GM04504 (cell line): ENCODE data around the gene BTBD3.

Experiments used
- DNase-seq: peaks from one replicate; pipeline ENCODE4 v3.0.0-alpha.2; 2012; ENCODE audit warnings: low read depth

Gene BTBD3

GRCh38 chr20:11918391-11918845, 725 bp downstream of the BTBD3 start:
- DNase-seq = no peak

GRCh38 chr20:11918981-11919380, 1.3 kb downstream of the BTBD3 start:
- no peak for DNase-seq

GRCh38 chr20:11919581-11919980, 1.9 kb downstream of the BTBD3 start:
- DNase-seq = no peak

- DNase-seq = no peak
These were observed 2.4 kb downstream of the BTBD3 start for GRCh38 chr20:11920083-11920482.

GRCh38 chr20:11921321-11921720, 3.6 kb downstream of the BTBD3 start:
- no peak for DNase-seq

- DNase-seq = no peak
These were observed 4.9 kb downstream of the BTBD3 start for GRCh38 chr20:11922561-11922960.

- DNase-seq = no peak
These were observed 7.2 kb downstream of the BTBD3 start for GRCh38 chr20:11924923-11925322.

- no peak for DNase-seq
These were observed 8.8 kb downstream of the BTBD3 start for GRCh38 chr20:11926292-11926998.

GRCh38 chr20:11929947-11930346, 12.3 kb downstream of the BTBD3 start:
- DNase-seq = no peak

- no peak for DNase-seq
These were observed 17.8 kb downstream of the BTBD3 start for GRCh38 chr20:11935212-11936154.

- DNase-seq = no peak
These were observed 18.5 kb downstream of the BTBD3 start for GRCh38 chr20:11936157-11936556.

- DNase-seq = no peak
These were observed 19.5 kb downstream of the BTBD3 start for GRCh38 chr20:11937230-11937629.

GRCh38 chr20:11941593-11942246, 24.0 kb downstream of the BTBD3 start:
- DNase-seq = no peak

GRCh38 chr20:11943778-11944177, 26.1 kb downstream of the BTBD3 start:
- DNase-seq = no peak

GRCh38 chr20:11948806-11949205, 31.1 kb downstream of the BTBD3 start:
- DNase-seq = no peak

- no peak for DNase-seq
These were observed 32.0 kb downstream of the BTBD3 start for GRCh38 chr20:11949711-11950110.

GRCh38 chr20:11951696-11952095, 34.0 kb downstream of the BTBD3 start:
- no peak for DNase-seq

- no peak for DNase-seq
These were observed 34.9 kb downstream of the BTBD3 start for GRCh38 chr20:11952639-11953038.

- DNase-seq = no peak
These were observed 40.2 kb downstream of the BTBD3 start for GRCh38 chr20:11957911-11958310.

GRCh38 chr20:11958855-11959254, 41.2 kb downstream of the BTBD3 start:
- no peak for DNase-seq

- no peak for DNase-seq
These were observed 47.9 kb downstream of the BTBD3 start for GRCh38 chr20:11965602-11966001.

GRCh38 chr20:11966186-11966585, 48.5 kb downstream of the BTBD3 start:
- no peak for DNase-seq
